GM08714 (cell line): ENCODE results near the gene OVAAL.

Experiments used
- H3K4me3 ChIP-seq: fragments of 200-500 bp; sonication (Bioruptor generic); 2 replicates; pipeline ENCODE4 v1.5.1; 2014; ENCODE audit warnings: mild to moderate bottlenecking, low read length, inconsistent platforms
- ZNF274 ChIP-seq: IDR thresholded peaks from 2 replicates; pipeline ENCODE4 v1.6.1; 2012; ENCODE audit warnings: mild to moderate bottlenecking, low read depth, low read length

OVAAL gene

GRCh38 chr1:180555411-180555810 lies 3.4 kb upstream of the OVAAL start:
- H3K4me3 ChIP-seq, result no peak overlapping the region
- TF ChIP-seq ZNF274, result no peak

GRCh38 chr1:180560200-180560867 lies 1.6 kb downstream of the OVAAL start:
- no peak overlapping the region for H3K4me3 ChIP-seq
- TF ChIP-seq ZNF274, result no peak

- H3K4me3 ChIP-seq, result no peak overlapping the region
- TF ChIP-seq ZNF274, result no peak
Observed at GRCh38 chr1:180560868-180561600, 2.3 kb downstream of the OVAAL start.

GRCh38 chr1:180562640-180563025 lies 3.9 kb downstream of the OVAAL start:
- no peak overlapping the region for H3K4me3 ChIP-seq
- TF ChIP-seq ZNF274, result no peak

GRCh38 chr1:180563026-180563827 lies 4.5 kb downstream of the OVAAL start:
- no peak overlapping the region for H3K4me3 ChIP-seq
- TF ChIP-seq ZNF274, result no peak

GRCh38 chr1:180565121-180565871 lies 6.5 kb downstream of the OVAAL start:
- no peak for TF ChIP-seq ZNF274
- H3K4me3 ChIP-seq, result no peak overlapping the region

GRCh38 chr1:180566026-180566425 lies 7.3 kb downstream of the OVAAL start:
- H3K4me3 ChIP-seq, result no peak overlapping the region
- TF ChIP-seq ZNF274, result no peak

GRCh38 chr1:180566495-180566894 lies 7.7 kb downstream of the OVAAL start:
- TF ChIP-seq ZNF274, result no peak
- H3K4me3 ChIP-seq, result no peak overlapping the region

- TF ChIP-seq ZNF274, result no peak
- no peak overlapping the region for H3K4me3 ChIP-seq
Observed at GRCh38 chr1:180567654-180568053, 8.9 kb downstream of the OVAAL start.

- H3K4me3 ChIP-seq, result no peak overlapping the region
- no peak for TF ChIP-seq ZNF274
Observed at GRCh38 chr1:180568184-180568583, 9.4 kb downstream of the OVAAL start.

GRCh38 chr1:180571060-180571831 lies 12.5 kb downstream of the OVAAL start:
- TF ChIP-seq ZNF274, result no peak
- H3K4me3 ChIP-seq, result no peak overlapping the region

- H3K4me3 ChIP-seq, result no peak overlapping the region
- no peak for TF ChIP-seq ZNF274
Observed at GRCh38 chr1:180571832-180572636, 13.3 kb downstream of the OVAAL start.

- H3K4me3 ChIP-seq, result no peak overlapping the region
- no peak for TF ChIP-seq ZNF274
Observed at GRCh38 chr1:180572760-180573159, 14.0 kb downstream of the OVAAL start.
